RWPE2 (cell line): Measurements from ENCODE around the gene FTSJ1.

Experiments
- ATAC-seq: fragments of 200-7000 bp; cut with Tn5 transposase; 3 replicates; pipeline ENCODE4 v1.9.1; 2021; ENCODE audit warnings: low read depth
- DNase-seq: peaks from one replicate; pipeline ENCODE4 v3.0.0-alpha.2; 2020; ENCODE audit warnings: low spot score
- H3K27ac ChIP-seq: fragments of 450-650 bp; 2 replicates; pipeline ENCODE4 v1.5.1; 2017; ENCODE audit warnings: mild to moderate bottlenecking; ENCODE audit not compliant: poor library complexity, severe bottlenecking
- H3K27me3 ChIP-seq: fragments of 250-450 bp; sonication (Bioruptor Pico); 2 replicates; pipeline ENCODE4 v1.5.1; 2021; ENCODE audit warnings: mild to moderate bottlenecking, moderate library complexity; ENCODE audit not compliant: insufficient read depth, poor library complexity, severe bottlenecking
- H3K36me3 ChIP-seq: fragments of 250-450 bp; sonication (Bioruptor Pico); 2 replicates; pipeline ENCODE4 v1.5.1; 2020; ENCODE audit warnings: low read depth, mild to moderate bottlenecking, moderate library complexity
- H3K4me1 ChIP-seq: fragments of 250-450 bp; sonication (Bioruptor Pico); 2 replicates; pipeline ENCODE4 v1.5.1; 2021; ENCODE audit warnings: mild to moderate bottlenecking, moderate library complexity; ENCODE audit not compliant: insufficient read depth, poor library complexity, severe bottlenecking
- H3K4me3 ChIP-seq: fragments of 250-450 bp; sonication (Bioruptor Pico); 2 replicates; pipeline ENCODE4 v1.5.1; 2021; ENCODE audit warnings: mild to moderate bottlenecking, moderate library complexity; ENCODE audit not compliant: severe bottlenecking
- H3K9me3 ChIP-seq: fragments of 250-450 bp; sonication (Bioruptor Pico); 2 replicates; pipeline ENCODE4 v1.5.1; 2021; ENCODE audit warnings: mild to moderate bottlenecking, moderate library complexity; ENCODE audit not compliant: severe bottlenecking
- TF ChIP-seq, protein P1 (sequence below): fragments of 450-650 bp; IDR thresholded peaks from one replicate; pipeline ENCODE4 v1.5.1; 2017; ENCODE audit warnings: mild to moderate bottlenecking, moderate library complexity; ENCODE audit not compliant: poor library complexity, severe bottlenecking

The FTSJ1 gene

DNA sequence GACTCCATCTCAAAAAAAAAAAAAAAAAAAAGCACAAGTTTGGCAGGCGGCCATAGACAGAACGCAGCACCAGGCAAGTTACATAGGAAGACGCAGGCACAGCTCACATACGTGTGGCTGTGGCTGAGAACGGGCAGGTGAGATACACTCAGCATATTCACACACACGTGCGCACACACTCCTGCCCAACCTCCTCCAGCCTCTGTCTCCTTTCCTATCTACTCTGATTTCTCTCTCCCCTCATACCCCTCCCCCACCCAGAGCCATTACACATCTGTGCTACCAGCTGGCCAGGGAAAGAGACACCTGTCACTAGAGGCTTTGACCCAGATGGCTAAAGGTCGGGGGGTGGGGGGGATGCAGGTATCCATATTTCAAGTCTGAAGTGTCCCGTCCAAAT, 3.8 kb upstream of the FTSJ1 start:
- H3K27ac ChIP-seq = no peak overlapping the region
- no peak for DNase-seq
- H3K36me3 ChIP-seq = no peaks in the 10 kb centered on the region
- H3K9me3 ChIP-seq = no peaks in the 10 kb centered on the region
- H3K4me3 ChIP-seq = no peak overlapping the region
- no peak for ATAC-seq
- TF ChIP-seq, protein P1, sequence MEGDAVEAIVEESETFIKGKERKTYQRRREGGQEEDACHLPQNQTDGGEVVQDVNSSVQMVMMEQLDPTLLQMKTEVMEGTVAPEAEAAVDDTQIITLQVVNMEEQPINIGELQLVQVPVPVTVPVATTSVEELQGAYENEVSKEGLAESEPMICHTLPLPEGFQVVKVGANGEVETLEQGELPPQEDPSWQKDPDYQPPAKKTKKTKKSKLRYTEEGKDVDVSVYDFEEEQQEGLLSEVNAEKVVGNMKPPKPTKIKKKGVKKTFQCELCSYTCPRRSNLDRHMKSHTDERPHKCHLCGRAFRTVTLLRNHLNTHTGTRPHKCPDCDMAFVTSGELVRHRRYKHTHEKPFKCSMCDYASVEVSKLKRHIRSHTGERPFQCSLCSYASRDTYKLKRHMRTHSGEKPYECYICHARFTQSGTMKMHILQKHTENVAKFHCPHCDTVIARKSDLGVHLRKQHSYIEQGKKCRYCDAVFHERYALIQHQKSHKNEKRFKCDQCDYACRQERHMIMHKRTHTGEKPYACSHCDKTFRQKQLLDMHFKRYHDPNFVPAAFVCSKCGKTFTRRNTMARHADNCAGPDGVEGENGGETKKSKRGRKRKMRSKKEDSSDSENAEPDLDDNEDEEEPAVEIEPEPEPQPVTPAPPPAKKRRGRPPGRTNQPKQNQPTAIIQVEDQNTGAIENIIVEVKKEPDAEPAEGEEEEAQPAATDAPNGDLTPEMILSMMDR = no peak
- no peaks in the 10 kb centered on the region for H3K27me3 ChIP-seq
- no peaks in the 10 kb centered on the region for H3K4me1 ChIP-seq

DNA sequence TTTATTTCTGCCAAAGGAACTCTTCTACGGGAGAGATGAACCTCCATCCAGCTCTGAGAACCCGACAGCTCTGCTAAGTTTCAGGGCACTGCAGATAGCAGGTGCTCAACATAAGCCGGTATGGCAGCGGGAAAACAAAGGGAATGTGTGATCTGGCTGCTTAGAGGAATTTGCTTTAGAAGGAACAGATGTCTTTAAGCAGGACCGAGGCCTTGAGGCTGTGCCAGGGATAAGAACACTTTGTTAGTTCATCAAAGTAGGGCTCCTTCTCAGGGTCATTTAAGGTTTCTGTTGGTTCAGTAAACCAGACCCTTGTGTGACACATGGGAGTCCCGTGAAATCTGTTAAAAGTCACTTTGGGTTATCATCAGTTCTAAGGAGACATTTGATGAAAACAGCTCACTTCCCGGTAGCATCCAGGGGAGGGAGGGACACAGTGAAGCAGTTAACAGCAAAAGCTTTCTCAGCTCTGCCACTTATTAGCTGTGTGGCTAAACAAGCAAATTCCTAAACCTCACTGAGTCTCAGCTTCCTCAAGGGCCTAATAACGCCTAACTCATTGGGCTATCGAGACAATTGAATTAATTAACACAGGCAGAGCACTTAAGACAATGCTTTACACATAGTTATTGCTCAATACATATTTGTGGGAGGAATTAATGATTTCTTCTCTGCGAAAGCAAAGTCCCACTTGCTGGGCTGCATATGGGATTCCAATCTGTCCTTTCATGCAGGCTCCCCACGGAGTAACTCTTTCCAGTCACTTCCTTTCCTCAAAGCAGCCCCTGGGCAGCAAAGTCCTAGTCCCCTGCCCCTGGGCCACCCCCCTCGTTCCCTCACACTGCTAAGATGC, 2.9 kb upstream of the FTSJ1 start:
- H3K4me3 ChIP-seq = no peak overlapping the region
- no peaks in the 10 kb centered on the region; the same call in 1 of the 2 replicates for H3K36me3 ChIP-seq
- H3K27ac ChIP-seq = no peak overlapping the region
- H3K27me3 ChIP-seq = no peaks in the 10 kb centered on the region
- DNase-seq (no peak), ATAC-seq (no peak)
- no peaks in the 10 kb centered on the region for H3K9me3 ChIP-seq
- TF ChIP-seq, protein P1 = no peak
- H3K4me1 ChIP-seq = no peaks in the 10 kb centered on the region

DNA sequence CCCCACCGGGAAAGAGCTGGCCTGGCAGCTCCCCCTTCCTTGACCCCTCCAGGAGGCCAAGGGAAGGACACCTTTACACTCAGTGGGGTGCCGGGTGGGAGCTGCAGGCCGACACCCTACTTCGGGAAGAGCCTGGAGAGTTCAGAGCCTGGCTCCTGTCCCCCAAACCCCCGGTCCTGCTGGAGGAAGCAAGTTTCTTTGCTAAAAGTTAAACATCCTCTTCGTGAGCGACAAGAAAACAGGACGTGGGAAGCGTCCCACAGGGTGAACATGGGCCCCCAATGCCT, 2.4 kb upstream of the FTSJ1 start:
- DNase-seq (no peak), ATAC-seq (no peak)
- Histone ChIP-seq H3K4me1 (no peaks in the 10 kb centered on the region), H3K27ac (no peak overlapping the region), H3K9me3 (no peaks in the 10 kb centered on the region), H3K27me3 (no peaks in the 10 kb centered on the region), H3K4me3 (no peak overlapping the region), H3K36me3 (peaks cover 2% of the 10 kb centered on the region)
- TF ChIP-seq, protein P1 = no peak

DNA sequence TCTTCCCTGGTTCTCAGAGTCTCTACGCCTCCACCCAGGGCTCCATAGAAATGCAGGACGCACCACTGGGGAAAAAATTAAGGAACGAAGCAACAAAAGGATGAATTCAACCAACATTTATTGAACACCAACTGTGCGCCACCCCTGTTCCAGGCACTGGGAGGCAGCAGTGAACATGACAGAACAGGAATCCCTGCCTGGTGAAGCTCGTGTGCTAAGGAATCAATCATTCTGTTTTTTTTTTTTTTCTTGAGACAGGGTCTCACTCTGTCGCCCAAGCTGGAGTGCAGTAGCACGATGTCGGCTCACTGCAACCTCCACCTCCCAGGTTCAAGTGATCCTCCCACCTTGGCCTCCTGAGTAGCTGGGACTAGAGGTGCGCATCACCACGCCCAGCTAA, 1.9 kb upstream of the FTSJ1 start:
- no peak for DNase-seq
- ATAC-seq = no peak
- Histone ChIP-seq H3K27me3 (no peaks in the 10 kb centered on the region), H3K4me3 (no peak overlapping the region), H3K27ac (no peak overlapping the region), H3K4me1 (no peaks in the 10 kb centered on the region), H3K36me3 (peaks cover 6% of the 10 kb centered on the region), H3K9me3 (no peaks in the 10 kb centered on the region)
- TF ChIP-seq, protein P1 = peak; percentile 33

DNA sequence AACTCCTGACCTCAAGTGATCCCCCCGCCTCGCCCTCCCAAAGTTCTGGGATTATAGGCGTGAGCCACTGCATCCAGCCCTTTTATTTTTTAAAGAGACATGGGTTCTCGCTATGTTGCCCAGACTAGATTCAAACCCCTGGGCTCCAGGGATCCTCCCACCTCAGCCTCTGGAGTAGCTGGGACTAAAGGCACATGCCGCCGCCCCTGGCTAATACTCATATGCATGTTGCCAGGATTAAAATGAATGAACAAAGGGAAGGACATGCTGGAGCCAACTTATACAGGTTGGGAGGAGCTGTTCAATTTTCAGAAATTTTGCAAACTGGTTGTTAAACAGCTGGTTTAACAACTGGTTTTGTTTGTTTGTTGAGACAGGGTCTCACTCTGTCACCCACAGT, 1.4 kb upstream of the FTSJ1 start:
- peak overlapping the region; percentile 7 for H3K4me3 ChIP-seq
- no peaks in the 10 kb centered on the region for H3K27me3 ChIP-seq
- peaks cover 10% of the 10 kb centered on the region for H3K36me3 ChIP-seq
- ATAC-seq (no peak), DNase-seq (no peak)
- H3K27ac ChIP-seq = peak overlapping the region; percentile 74
- no peaks in the 10 kb centered on the region for H3K4me1 ChIP-seq
- no peaks in the 10 kb centered on the region for H3K9me3 ChIP-seq
- TF ChIP-seq, protein P1 = no peak
